HG02798 (cell line): ENCODE measurements around the gene JAG2.

Source experiments
- ATAC-seq: cut with Tn5 transposase; IDR thresholded peaks from one replicate; pipeline ENCODE4 v1.9.1; 2021; ENCODE audit warnings: mild to moderate bottlenecking; ENCODE audit not compliant: unreplicated experiment, poor library complexity

The JAG2 gene

DNA sequence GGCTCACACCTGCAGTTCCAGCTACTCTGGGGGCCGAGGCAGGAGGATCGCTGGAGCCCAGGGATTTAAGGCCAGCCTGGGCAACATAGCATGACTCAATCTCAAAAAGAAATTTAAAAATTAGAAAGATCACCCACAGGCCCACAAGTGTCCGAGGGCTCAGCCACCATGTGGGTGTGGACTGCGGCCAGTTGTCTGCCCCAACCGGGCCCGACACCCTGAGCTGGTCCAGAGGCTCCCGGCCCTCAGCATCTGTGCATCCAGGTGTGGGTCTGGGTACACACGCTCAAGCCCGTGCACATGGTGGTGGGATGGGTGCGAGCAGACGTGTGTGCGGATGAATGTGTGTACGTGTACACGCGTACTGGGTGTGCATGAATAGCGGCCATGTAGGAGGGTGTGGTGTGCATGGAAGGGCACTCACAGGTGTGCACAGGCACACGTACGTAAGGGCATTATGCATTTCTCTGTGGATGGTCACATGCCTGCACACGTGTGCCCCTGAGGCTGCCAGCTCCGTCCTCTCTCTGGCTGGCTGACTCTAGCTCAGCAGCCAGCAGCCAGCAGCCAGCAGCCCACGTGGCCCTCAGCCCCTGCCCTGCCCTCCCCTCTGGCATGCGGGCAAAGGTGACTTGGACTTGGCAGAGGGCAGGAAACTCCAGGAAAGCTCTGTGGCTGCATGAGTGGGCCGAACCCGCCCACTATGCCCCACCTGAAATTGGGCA, 35.8 kb upstream of the JAG2 start:
- no peak for ATAC-seq

DNA sequence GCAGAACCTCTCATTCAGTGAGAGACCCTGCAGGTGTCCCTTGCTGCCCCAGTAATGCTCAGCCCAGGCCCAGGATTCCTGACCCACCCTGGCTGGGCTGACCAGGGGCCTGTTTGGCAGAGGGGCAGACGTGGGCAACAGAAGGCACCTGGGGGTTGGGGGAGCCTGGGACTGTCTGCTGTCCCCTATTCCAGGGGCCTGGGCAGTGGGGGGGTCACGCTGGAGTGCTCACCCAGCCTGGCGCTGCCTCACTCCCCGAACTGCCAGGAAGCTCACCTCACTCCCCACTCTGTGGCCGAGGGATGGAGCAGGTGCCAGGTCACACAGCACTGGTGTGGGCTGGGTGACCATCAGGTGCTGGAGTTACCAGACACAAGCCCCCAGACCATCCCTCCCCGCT, 35.1 kb upstream of the JAG2 start:
- ATAC-seq: no peak

DNA sequence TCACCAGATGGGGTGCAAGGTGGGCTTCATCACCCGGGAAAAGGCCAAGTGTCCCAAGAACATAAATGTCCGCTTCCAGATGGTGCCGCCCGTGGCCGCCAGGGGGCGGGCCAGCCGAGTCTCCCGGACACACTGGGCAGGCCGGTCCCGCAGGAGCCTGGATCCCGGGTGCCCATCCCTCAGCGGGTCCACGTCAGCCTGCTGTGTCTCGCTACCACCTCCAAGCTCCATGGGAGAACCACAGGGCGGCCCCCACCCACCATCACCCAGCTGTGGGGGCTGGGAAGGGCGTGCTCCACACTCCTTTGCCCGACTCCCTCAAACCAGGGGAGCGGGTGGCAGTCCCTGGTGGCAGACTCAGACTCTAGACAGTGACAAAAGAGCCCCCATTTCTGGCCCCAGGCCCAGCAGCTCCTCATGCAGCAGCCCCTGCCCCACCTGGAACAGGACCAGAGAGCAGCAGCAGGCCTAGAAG, 34.5 kb upstream of the JAG2 start:
- no peak for ATAC-seq

DNA sequence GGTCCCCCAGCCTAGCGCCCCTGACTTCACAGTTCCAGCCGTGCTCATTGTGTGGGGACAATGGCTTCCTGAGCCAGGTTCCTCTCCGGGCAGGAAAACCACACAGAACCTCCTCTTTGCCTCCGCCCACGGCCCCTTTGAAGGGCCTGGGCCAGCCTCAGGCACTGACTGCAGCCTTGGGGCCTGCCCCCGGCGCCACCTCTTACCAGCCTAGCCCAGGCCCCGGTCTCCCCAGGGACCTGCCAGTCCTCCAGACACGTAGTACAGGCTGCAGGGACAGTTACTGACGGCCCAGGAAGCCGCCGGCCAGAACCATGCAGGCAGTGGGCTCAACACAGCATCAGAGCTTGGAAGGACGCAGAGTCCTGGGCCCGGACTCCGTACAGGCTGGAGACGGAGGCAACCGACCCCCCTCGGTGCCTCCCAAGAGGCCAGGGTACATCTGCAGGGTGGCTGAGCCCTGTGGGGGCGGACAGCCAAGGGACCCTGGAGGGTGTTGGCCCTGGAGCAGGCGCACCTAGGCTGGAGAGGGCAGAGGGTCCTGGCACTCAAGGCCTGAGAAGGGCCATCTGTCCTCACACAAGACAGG, 33.4 kb upstream of the JAG2 start:
- ATAC-seq: no peak

DNA sequence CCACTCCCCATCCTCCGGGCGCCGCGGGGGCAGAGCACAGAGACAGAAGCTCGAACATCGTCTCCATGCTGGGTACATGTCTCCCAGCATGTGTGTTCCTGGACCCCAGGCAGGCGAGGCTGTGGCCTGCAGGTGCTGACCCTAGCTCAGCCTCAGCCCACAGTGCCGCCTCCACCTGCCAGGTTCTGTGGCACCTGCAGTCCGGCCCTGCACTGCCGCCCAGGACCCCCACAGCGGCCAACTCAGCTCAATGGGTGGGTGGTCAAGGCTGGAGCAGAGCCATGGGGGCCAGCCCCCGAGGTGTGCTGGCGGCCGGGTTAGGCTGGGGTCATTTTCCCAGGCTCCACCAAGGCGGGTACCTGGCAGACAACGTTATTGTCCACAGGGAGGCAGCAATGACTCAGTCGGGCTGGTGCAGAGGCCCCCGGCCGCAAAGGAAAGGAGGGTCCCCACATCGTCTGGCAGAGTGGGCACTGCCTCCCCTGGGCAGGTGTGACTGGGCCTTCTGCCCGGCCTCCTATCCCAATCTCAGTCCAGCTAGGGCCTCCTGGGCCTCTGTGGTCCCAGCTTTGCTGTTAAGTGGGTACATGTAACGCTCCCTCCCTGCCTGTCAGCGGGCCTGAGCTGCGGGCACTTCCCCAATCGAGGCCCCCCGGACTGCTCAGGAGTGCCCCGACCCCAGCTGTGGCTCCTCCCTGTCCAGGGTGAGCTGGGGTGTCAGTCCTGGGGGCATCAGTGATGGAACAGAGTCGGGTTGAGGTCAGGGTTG, 32.8 kb upstream of the JAG2 start:
- ATAC-seq: no peak

DNA sequence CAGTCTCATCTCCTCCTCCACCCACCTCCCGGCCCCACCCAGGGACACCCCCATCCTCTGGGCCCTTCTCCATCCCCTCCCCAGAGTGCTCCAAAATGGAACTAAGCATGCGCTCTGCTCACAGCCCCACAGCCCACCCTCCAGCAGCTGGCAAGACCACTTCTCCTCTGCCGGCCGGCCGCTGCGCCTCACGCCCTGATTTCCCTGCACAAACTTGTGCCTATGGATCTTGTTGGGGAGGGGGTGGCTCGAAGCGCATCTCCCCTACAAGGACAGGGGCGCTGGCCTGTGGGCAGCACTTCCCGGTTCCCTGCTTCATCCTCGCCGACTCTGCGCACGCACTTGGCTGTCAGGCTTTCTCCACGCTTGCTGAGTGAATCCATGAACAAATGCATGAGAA, 32.1 kb upstream of the JAG2 start:
- ATAC-seq: no peak

DNA sequence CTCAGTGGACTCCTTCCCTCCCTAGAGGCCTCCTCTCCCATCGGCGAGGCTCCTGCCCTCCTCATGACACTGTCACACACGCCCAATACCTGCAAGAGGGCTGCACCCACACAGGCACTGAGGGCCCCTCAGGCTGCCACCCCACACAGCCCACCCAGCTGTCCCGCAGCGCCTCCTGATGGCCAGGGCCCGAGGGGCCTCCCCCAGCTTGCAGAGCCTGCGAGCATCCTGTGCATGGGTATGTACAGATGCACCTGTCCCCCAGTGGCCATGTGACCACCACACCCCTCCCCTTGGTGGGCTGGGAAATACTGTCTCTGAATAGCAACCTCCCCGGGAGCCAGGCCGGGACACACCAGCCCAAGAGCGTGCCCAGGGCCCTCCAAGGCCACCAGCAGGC, 31.5 kb upstream of the JAG2 start:
- no peak for ATAC-seq

DNA sequence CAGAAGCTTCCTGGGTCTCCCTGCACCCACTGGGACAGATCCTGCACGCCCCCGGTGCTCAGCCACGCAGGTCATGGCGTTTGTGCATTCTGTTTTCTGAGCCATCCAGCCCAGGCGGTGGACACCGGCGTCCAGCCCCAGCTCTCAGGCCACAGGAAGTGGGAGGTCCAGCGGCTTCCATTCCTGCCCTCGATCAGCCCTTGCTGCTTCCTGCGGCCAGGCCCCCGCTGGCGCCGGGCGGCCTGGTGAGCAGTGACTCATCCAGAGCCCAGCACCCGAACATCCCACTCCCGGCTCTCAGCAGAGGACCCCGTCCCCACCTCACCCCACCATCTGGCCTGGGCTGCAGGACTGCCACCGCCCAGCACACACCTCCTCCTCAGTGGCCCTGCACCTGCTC, 30.5 kb upstream of the JAG2 start:
- ATAC-seq: no peak

DNA sequence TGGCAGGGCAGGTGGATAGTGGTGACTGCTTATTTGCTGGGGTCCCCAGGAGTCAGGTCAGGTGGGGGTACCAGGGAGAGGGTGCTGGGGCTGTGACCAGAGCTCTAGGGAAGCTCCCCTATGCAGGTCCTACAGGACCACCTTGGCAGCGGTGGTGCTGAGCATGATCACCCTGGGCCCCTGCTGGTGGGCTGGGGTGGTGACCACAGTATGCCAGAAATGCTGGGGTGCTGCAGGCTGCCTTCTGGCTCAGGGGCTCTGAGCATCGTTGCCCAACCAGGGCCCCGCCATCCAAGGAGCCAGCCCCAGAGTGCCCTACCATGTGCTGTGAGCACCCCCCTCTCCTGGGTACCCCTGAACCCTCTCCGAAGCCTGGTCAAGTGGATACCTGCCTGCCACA, 30.0 kb upstream of the JAG2 start:
- ATAC-seq: no peak

DNA sequence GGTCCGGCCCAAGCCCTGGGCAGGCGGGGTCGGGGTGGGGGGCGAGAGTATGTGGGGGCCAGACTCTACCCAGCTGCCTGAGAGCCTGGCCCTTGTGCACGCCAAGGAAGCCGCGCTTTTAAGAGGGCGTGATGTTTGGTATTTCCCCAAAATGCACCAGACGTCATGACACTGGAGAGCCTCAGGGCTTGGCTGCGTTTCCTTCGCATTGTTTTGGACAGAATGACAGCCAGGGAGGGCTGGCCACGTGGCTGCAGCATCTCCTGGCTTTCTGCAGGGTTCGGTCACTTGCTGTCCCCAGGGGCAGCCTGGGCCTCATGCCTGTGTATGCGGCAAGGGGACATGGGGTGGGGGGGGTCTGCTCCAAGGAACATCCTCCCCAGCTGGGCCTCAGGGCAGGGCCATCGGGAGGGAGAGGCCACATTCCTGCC, 28.6 kb upstream of the JAG2 start:
- ATAC-seq: no peak

DNA sequence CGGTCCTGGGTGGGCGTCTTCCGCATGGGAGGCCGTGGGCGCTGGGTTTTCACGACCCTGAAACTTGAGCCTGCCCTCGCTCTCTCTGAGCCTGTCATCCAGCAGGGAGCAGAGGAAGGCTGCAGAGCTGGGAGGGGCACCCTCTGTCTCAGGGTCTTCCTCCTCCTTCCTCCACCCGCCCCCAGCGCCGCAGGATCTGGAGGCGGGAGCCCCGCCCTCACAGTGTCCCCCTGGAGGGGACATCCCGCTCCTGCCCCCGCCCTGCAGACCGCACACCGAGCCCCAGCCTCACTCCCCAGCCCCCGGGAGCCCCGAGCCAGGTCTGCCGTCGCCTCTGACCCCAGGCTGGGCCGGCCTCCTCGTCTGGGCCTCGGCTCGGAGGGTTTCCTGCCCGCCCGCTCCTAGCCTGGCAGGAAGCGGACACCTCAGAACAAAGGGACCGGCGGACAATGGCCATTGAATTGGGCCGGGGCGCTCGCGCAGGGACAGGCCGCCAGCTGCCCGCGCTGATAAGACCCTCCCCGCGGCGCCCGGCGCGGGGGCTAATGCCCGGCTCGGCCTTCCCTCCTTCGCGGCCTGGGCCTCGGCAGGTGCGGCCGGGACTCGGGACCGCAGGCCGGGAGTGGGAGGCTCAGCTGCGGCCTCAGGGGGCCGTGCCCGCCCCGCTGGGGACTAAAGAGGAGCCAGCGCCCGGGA, 27.8 kb upstream of the JAG2 start:
- no peak for ATAC-seq

DNA sequence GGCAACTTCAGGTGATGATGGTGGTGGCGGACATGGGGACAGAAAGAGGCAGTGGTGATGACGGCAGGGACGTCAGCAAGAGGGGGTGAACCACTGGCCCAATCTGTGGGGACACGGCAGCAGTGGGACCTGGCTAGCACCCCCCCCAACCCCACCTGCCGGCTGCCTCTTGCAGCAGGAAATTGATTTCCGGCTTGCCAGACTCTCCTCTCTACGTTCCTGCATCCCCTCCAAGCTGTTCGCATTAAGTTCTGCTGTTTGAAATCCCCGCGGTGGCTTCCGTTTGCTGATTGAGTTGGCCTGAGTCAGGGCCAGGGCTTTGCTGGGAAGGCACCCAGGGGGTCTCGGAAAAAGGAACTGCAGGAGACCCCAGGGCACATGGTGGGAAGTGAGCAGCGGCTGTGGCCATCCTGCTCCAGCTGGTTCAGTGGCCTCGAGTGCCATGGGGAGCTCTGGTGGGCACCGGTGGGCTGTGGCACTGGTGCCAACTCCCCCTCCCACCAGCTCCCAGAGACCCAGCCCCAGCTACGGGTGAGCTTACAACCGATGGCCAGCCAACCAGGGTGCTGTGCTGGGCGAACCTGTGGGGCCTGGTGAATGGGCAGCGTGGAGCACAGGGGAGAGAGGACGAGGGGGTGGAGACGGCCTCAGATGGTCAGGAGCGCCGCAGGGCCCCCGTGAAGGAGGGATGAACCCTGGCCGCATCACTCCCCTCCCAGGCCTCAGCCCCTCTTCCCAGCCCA, 27.1 kb upstream of the JAG2 start:
- ATAC-seq: no peak

DNA sequence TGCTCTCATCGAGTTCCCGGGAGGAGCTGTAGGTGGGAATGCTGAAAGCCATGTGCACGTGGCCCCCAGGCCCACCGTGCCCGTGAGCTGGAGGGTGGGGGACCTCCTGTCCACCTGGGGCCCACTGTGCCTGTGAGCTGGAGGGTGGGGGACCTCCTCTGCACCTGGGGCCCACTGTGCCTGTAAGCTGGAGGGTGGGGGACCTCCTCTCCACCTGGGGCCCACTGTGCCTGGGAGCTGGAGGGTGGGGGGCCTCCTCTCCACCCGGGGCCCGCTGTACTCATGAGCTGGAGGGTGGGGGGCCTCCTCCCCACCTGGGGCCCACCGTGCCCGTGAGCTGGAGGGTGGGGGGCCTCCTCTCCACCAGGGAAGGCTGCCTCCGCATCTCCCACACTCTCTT, 26.5 kb upstream of the JAG2 start:
- no peak for ATAC-seq

DNA sequence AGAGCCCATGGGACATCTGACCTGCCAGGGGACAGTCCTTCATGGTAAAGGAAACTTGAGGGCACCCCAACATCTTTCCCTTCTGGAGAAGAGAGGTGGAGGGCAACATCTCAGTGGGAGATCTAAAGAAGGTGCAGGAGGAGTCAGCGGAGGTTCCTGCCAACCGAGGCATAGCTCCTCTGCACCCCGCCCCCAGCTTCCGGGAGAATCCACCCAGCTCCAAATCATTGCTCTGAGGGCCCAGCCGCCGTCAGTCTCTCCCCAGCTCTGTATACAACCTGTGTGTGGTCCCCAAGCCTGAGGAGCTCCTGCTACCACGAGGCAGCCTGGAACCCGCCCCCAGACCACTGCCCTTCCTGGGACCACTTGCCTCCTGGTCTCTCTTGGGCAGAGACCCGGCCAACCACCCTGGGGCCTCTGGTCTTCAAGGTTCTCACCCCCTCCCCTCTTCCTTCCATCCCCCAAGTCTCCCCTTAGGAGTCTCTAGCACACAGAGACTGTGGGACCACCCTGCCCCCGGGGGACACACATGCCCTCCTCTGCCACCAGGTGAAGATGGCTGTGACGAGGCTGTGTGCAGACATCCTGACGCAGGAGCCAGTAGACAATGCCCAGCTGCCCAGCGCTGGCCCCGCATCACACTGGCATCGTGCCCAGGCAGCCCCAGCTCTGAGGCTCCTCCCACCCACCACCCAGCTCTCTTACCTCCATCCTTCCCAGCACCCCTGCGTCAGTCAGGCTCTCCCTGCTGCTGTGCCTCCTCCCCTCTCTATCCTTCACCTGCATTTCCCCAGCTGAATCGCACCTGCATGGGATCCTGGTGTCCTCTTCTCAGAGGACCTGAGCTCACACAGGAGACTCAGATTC, 25.6 kb upstream of the JAG2 start:
- ATAC-seq: no peak

DNA sequence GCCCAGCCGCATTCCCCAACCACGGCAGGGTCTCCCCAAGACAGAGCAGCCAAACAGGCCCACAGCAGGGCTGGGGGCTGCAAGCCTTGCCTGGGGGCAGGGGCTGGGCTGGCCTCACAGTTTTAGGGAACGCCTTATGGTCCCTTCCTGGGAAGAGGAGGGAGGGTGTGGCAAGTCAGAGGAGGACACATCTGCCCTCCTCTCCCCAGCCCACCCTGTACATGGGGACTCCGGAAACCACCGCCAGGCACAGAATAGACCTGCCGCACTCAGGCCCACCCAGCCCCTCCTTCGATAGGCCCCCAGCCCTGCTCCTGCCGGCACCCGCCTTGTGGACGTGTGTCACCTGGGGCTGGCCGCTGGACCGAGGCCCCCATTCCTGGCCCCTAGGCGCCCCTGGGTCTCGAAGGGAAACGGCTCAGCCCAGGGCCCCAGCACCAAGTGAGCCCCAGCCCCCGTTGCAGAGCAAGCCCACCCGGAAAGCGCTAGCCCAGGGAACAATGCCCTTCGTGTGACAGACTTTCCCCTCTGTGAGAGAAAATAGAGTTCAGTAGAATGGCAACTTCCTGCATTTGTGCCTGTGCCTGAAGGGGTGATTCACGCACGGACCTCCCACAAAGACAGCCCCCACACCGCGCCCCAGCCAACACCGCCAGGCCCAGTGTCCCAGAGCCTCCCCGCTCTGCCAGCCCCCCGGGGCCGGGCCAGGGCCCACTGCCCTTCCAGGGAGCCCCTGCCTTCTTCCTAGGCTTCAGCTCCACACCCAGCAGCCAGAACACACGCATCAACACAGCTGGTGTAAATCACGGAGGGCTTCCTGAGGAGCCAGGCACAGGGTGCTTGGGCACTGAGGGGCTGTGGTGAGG, 24.5 kb upstream of the JAG2 start:
- no peak for ATAC-seq

DNA sequence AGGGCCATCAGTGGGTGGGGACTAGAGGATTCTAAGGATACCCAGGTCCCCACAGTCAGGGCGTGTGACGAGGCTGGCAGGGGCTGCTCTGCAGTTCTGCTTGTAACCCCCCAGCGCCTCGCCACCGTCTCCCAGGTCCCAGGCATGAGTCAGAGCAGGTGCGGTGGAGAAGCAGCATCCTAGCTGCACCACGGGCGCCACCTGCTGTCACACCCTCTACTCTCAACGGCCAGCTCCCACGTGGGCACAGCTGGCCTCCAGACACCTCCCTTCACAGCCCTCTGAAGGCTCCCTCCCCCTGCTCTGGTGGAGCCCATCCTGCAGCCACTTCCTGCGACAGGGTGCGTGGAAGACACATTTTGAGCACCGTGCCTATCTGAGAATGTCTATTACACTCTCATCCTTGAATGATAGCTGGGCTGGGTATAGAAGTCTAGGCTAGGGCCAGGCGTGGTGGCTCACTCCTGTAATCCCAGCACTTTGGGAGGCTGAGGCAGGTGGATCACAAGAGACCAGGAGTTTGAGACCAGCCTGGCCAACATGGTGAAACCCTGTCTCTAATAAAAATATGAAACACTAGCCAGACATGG, 19.5 kb upstream of the JAG2 start:
- no peak for ATAC-seq

DNA sequence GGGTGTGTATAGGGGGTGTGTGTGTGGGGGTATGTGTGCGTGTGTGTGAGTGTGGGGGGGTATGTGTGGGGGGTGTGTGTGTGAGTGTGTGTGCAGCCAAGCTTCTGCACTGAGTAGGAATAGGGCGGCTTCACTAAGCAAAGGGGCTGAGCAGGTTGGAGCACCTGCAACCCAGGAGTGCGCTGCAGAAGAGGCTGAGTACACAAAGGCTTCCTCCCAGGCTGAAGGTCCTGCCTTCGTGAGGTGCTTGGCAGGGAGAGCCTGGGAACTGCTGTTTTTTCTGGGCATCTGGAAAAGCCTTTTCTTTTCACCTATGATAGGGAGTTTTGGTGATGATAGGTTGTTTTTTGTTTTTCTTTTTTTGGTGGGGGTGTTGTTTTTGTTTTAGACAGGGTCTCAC, 18.5 kb upstream of the JAG2 start:
- no peak for ATAC-seq

DNA sequence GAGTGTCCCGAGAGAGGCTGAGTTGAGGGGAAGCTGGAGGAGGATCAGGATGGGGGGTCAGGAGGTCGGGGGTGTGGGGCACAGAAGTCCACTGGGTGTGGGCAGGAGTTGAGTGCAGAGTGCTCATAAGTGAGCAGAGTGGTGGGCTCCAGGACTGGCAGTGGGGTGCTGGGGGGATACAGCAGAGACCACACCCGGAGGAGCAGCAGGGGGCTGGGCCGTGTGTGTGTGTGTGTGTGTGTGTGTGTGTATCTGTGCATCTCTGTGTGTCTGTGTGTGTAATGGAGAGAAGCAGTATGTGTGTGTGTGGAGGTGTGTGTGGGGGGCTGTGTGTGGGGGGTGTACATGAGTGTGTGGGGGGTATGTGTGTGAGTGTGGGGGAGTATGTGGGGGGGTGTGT, 17.4 kb upstream of the JAG2 start:
- no peak for ATAC-seq
